Loucy (cell line): ENCODE measurements around the gene CX3CR1.

Experiments
- H2AFZ ChIP-seq: fragments of 200-600 bp; sonication (generic); 2 replicates; pipeline ENCODE4 v1.6.0; 2016; ENCODE audit warnings: antibody characterized with exemption, mild to moderate bottlenecking, low read length, moderate library complexity
- H3F3A ChIP-seq: fragments of 200-600 bp; 2 replicates; pipeline ENCODE4 v1.6.0; 2016; ENCODE audit warnings: antibody characterized with exemption, low read depth, mild to moderate bottlenecking
- H3K27me3 ChIP-seq: fragments of 200-600 bp; sonication (generic); 2 replicates; pipeline ENCODE4 v1.6.1; 2014; ENCODE audit warnings: low read length, mild to moderate bottlenecking; ENCODE audit not compliant: insufficient read depth, poor library complexity, severe bottlenecking
- H3K36me3 ChIP-seq: fragments of 200-600 bp; sonication (generic); 2 replicates; pipeline ENCODE4 v1.6.1; 2016; ENCODE audit warnings: low read length; ENCODE audit not compliant: insufficient read depth
- H3K4me1 ChIP-seq: fragments of 200-600 bp; sonication (generic); 2 replicates; pipeline ENCODE4 v1.5.1; 2014; ENCODE audit warnings: low read length, mild to moderate bottlenecking; ENCODE audit not compliant: insufficient read depth, poor library complexity, severe bottlenecking
- H3K4me2 ChIP-seq: fragments of 200-600 bp; sonication (generic); 2 replicates; pipeline ENCODE4 v1.6.0; 2014; ENCODE audit warnings: antibody characterized with exemption, low read length, low read depth, mild to moderate bottlenecking; ENCODE audit not compliant: poor library complexity, severe bottlenecking
- H3K4me3 ChIP-seq: fragments of 200-600 bp; sonication (generic); 2 replicates; pipeline ENCODE4 v1.5.1; 2014; ENCODE audit warnings: low read length, mild to moderate bottlenecking, mixed read lengths; ENCODE audit not compliant: poor library complexity, severe bottlenecking
- H3K79me2 ChIP-seq: fragments of 200-600 bp; sonication (generic); 2 replicates; pipeline ENCODE4 v1.6.1; 2014; ENCODE audit warnings: low read length; ENCODE audit not compliant: insufficient read depth
- H3K9ac ChIP-seq: fragments of 200-600 bp; sonication (generic); 2 replicates; pipeline ENCODE4 v1.6.0; 2014; ENCODE audit warnings: mild to moderate bottlenecking, low read depth, low read length, moderate library complexity; ENCODE audit not compliant: poor library complexity, severe bottlenecking
- H3K9me2 ChIP-seq: fragments of 200-600 bp; sonication (generic); replicated peaks from 2 replicates; pipeline ENCODE4 v1.6.1; 2016; ENCODE audit warnings: low read depth, low read length, mixed read lengths
- H3K9me3 ChIP-seq: fragments of 200-600 bp; sonication (generic); 2 replicates; pipeline ENCODE4 v1.6.1; 2014; ENCODE audit warnings: mild to moderate bottlenecking, antibody characterized with exemption, low read length, low read depth; ENCODE audit not compliant: insufficient read depth
- H4K20me1 ChIP-seq: fragments of 200-600 bp; sonication (generic); 2 replicates; pipeline ENCODE4 v1.6.0; 2014; ENCODE audit warnings: antibody characterized with exemption, low read length, mild to moderate bottlenecking; ENCODE audit not compliant: insufficient read depth, poor library complexity, severe bottlenecking
- EZH2phosphoT487 ChIP-seq: fragments of 200-600 bp; IDR thresholded peaks from 2 replicates; pipeline ENCODE4 v1.6.1; 2018; ENCODE audit warnings: antibody characterized with exemption, mild to moderate bottlenecking, moderate library complexity, borderline replicate concordance
- TF ChIP-seq, protein P1 (sequence below): fragments of 200-600 bp; sonication (generic); conservative IDR thresholded peaks from 2 replicates; pipeline ENCODE4 v1.5.1; 2014; ENCODE audit warnings: mild to moderate bottlenecking, antibody characterized with exemption, low read length

CX3CR1 gene

GRCh38 chr3:39282057-39282456 lies 2.2 kb upstream of the CX3CR1 start:
- Histone ChIP-seq H3K79me2 (no peaks in the 10 kb centered on the region), H4K20me1 (no peaks in the 10 kb centered on the region), H2AFZ (no peak overlapping the region), H3K4me1 (peaks cover 16% of the 10 kb centered on the region), H3K9me2 (no peaks in the 10 kb centered on the region), H3K4me3 (no peak overlapping the region), H3F3A (no peaks in the 10 kb centered on the region), H3K4me2 (no peak overlapping the region), H3K36me3 (no peaks in the 10 kb centered on the region), H3K9me3 (no peaks in the 10 kb centered on the region), H3K9ac (no peak overlapping the region), H3K27me3 (no peaks in the 10 kb centered on the region)
- TF ChIP-seq, protein P1, sequence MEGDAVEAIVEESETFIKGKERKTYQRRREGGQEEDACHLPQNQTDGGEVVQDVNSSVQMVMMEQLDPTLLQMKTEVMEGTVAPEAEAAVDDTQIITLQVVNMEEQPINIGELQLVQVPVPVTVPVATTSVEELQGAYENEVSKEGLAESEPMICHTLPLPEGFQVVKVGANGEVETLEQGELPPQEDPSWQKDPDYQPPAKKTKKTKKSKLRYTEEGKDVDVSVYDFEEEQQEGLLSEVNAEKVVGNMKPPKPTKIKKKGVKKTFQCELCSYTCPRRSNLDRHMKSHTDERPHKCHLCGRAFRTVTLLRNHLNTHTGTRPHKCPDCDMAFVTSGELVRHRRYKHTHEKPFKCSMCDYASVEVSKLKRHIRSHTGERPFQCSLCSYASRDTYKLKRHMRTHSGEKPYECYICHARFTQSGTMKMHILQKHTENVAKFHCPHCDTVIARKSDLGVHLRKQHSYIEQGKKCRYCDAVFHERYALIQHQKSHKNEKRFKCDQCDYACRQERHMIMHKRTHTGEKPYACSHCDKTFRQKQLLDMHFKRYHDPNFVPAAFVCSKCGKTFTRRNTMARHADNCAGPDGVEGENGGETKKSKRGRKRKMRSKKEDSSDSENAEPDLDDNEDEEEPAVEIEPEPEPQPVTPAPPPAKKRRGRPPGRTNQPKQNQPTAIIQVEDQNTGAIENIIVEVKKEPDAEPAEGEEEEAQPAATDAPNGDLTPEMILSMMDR = no peak
- TF ChIP-seq EZH2phosphoT487 = no peak

- no peak overlapping the region for H3K4me3 ChIP-seq
- H3K36me3 ChIP-seq = no peaks in the 10 kb centered on the region
- H3F3A ChIP-seq = no peaks in the 10 kb centered on the region
- no peak overlapping the region for H2AFZ ChIP-seq
- H3K9ac ChIP-seq = no peak overlapping the region
- H3K27me3 ChIP-seq = no peaks in the 10 kb centered on the region
- H3K9me2 ChIP-seq = no peaks in the 10 kb centered on the region
- no peaks in the 10 kb centered on the region for H3K9me3 ChIP-seq
- H3K79me2 ChIP-seq = no peaks in the 10 kb centered on the region
- H3K4me2 ChIP-seq = no peak overlapping the region
- H4K20me1 ChIP-seq = no peaks in the 10 kb centered on the region
- H3K4me1 ChIP-seq = peaks cover 21% of the 10 kb centered on the region
- TF ChIP-seq, protein P1 = no peak
- TF ChIP-seq EZH2phosphoT487 = no peak
Observed at GRCh38 chr3:39281533-39281932, 1.7 kb upstream of the CX3CR1 start.

DNA sequence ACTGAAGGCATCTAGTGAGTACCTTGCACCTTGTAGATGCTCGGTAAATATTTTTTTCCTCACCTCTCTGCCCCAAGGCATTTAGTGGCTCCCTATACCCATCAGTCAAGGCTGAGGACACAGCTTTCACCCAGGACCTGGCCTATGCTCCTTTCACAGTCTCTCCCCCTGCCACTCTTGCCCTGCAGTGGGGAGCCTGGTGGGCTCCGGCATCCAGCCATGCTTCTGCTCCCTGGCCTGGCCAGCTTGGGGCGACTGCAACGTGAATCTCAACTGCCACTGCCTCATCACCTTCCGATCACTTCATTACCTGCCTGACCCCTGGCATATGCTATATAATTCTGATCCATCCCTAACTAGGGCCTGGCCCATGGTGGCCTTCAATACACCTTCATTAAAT lies 735 bp upstream of the CX3CR1 start:
- H4K20me1 ChIP-seq = no peaks in the 10 kb centered on the region
- H3K36me3 ChIP-seq = no peaks in the 10 kb centered on the region
- H3K27me3 ChIP-seq = no peaks in the 10 kb centered on the region
- TF ChIP-seq EZH2phosphoT487 = no peak
- TF ChIP-seq, protein P1 = no peak
- no peaks in the 10 kb centered on the region for H3K9me3 ChIP-seq
- peak overlapping the region; percentile 86; the same call in 1 of the 2 replicates for H2AFZ ChIP-seq
- H3F3A ChIP-seq = no peaks in the 10 kb centered on the region
- H3K9me2 ChIP-seq = no peaks in the 10 kb centered on the region
- H3K9ac ChIP-seq = peak overlapping the region; percentile 20
- H3K79me2 ChIP-seq = no peaks in the 10 kb centered on the region
- peak overlapping the region; percentile 52 for H3K4me2 ChIP-seq
- H3K4me3 ChIP-seq = peak overlapping the region; percentile 42
- peaks cover 22% of the 10 kb centered on the region for H3K4me1 ChIP-seq
